ENCODE data around the gene ID1. TPM values are rescaled to one million over a fixed set of nuclear protein-coding genes. Genes with fewer than 3 reads are reported as not detected.

Gene ID1
- total and polyA plus RNA-seq, 2 experiments from 2014 or later = 221 to 479 TPM

- TF ChIP-seq CTCF (conservative IDR thresholded peaks at IDR 0.05; ENCODE audit: low read depth in 2 of 2) (no peak), EZH2phosphoT487 (IDR thresholded peaks at IDR 0.05; ENCODE audit: unreplicated experiment) (no peak), ETS1 (IDR thresholded peaks at IDR 0.05) (no peak)
- TF ChIP-seq, protein P1, sequence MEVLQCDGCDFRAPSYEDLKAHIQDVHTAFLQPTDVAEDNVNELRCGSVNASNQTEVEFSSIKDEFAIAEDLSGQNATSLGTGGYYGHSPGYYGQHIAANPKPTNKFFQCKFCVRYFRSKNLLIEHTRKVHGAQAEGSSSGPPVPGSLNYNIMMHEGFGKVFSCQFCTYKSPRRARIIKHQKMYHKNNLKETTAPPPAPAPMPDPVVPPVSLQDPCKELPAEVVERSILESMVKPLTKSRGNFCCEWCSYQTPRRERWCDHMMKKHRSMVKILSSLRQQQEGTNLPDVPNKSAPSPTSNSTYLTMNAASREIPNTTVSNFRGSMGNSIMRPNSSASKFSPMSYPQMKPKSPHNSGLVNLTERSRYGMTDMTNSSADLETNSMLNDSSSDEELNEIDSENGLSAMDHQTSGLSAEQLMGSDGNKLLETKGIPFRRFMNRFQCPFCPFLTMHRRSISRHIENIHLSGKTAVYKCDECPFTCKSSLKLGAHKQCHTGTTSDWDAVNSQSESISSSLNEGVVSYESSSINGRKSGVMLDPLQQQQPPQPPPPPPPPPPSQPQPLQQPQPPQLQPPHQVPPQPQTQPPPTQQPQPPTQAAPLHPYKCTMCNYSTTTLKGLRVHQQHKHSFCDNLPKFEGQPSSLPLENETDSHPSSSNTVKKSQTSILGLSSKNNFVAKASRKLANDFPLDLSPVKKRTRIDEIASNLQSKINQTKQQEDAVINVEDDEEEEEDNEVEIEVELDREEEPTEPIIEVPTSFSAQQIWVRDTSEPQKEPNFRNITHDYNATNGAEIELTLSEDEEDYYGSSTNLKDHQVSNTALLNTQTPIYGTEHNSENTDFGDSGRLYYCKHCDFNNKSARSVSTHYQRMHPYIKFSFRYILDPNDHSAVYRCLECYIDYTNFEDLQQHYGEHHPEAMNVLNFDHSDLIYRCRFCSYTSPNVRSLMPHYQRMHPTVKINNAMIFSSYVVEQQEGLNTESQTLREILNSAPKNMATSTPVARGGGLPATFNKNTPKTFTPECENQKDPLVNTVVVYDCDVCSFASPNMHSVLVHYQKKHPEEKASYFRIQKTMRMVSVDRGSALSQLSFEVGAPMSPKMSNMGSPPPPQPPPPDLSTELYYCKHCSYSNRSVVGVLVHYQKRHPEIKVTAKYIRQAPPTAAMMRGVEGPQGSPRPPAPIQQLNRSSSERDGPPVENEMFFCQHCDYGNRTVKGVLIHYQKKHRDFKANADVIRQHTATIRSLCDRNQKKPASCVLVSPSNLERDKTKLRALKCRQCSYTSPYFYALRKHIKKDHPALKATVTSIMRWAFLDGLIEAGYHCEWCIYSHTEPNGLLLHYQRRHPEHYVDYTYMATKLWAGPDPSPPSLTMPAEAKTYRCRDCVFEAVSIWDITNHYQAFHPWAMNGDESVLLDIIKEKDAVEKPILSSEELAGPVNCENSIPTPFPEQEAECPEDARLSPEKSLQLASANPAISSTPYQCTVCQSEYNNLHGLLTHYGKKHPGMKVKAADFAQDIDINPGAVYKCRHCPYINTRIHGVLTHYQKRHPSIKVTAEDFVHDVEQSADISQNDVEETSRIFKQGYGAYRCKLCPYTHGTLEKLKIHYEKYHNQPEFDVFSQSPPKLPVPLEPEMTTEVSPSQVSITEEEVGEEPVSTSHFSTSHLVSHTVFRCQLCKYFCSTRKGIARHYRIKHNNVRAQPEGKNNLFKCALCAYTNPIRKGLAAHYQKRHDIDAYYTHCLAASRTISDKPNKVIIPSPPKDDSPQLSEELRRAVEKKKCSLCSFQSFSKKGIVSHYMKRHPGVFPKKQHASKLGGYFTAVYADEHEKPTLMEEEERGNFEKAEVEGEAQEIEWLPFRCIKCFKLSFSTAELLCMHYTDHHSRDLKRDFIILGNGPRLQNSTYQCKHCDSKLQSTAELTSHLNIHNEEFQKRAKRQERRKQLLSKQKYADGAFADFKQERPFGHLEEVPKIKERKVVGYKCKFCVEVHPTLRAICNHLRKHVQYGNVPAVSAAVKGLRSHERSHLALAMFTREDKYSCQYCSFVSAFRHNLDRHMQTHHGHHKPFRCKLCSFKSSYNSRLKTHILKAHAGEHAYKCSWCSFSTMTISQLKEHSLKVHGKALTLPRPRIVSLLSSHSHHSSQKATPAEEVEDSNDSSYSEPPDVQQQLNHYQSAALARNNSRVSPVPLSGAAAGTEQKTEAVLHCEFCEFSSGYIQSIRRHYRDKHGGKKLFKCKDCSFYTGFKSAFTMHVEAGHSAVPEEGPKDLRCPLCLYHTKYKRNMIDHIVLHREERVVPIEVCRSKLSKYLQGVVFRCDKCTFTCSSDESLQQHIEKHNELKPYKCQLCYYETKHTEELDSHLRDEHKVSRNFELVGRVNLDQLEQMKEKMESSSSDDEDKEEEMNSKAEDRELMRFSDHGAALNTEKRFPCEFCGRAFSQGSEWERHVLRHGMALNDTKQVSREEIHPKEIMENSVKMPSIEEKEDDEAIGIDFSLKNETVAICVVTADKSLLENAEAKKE (CRISPR knock-in tag; IDR thresholded peaks at IDR 0.05) = no peak
Observed at GRCh38 chr20:31597481-31597855, 7.6 kb upstream of the ID1 start (continued).

- Histone ChIP-seq H3K4me3 (no peak overlapping the region), H3K4me1 (ENCODE audit: insufficient read depth) (peaks cover 34% of the 10 kb centered on the region), H3K4me2 (peak overlapping the region; percentile 35; the same call in 1 of the 2 replicates), H3K36me3 (ENCODE audit: insufficient read depth) (no peaks in the 10 kb centered on the region), H3K79me2 (replicated peaks; ENCODE audit: insufficient read depth) (peaks cover 19% of the 10 kb centered on the region), H3F3A (replicated peaks; ENCODE audit: low read depth) (peaks cover 30% of the 10 kb centered on the region), H3K27ac (ENCODE audit: low read depth) (no peak overlapping the region), H2AFZ (no peak overlapping the region), H3K27me3 (ENCODE audit: insufficient read depth) (no peaks in the 10 kb centered on the region), H4K20me1 (replicated peaks; ENCODE audit: insufficient read depth) (no peaks in the 10 kb centered on the region), H3K9me2 (ENCODE audit: insufficient read depth) (no peaks in the 10 kb centered on the region)
- Mint-ChIP-seq H3K27me3 (ENCODE audit: insufficient read depth, low read depth, poor library complexity) (peaks cover 39% of the 10 kb centered on the region), H3K4me1 (peaks cover 25% of the 10 kb centered on the region), H3K9me3 (peaks cover 5% of the 10 kb centered on the region; the same call in 1 of the 3 replicates), H3K36me3 (ENCODE audit: low read depth) (peaks cover 13% of the 10 kb centered on the region), H3K4me3 (no peak overlapping the region), H3K27ac (no peak overlapping the region)
- TF ChIP-seq ETS1 (IDR thresholded peaks at IDR 0.05) = no peak
- TF ChIP-seq STAT1 (IDR thresholded peaks at IDR 0.05; ENCODE audit: unreplicated experiment) = no peak
- no peak for TF ChIP-seq CTCF (conservative IDR thresholded peaks at IDR 0.05; ENCODE audit: low read depth in 2 of 2)
- DNase-seq (ENCODE audit: low spot score) (no peak), ATAC-seq (no peak)
Observed at GRCh38 chr20:31602431-31602778, 2.7 kb upstream of the ID1 start.
